H9 (cell line): ENCODE data around the gene NCAM1. TPM values are rescaled to one million over a fixed set of nuclear protein-coding genes. Genes with fewer than 3 reads are reported as not detected.

Experiments used
- DNase-seq: peaks from one replicate; pipeline ENCODE4 v3.0.0-alpha.2; 2017
- H2AFZ ChIP-seq: one replicate; pipeline ENCODE4 v1.6.1; 2013; ENCODE audit warnings: mild to moderate bottlenecking, low read length, control low read depth, moderate library complexity
- H2AK5ac ChIP-seq: 2 replicates; pipeline ENCODE4 v1.6.1; 2013; ENCODE audit warnings: low read length, control low read depth, mixed read lengths; ENCODE audit not compliant: insufficient read length
- H2BK120ac ChIP-seq: one replicate; pipeline ENCODE4 v1.6.1; 2013; ENCODE audit warnings: low read depth, mild to moderate bottlenecking, low read length, control low read depth, inconsistent platforms; ENCODE audit not compliant: poor library complexity, severe bottlenecking
- H2BK12ac ChIP-seq: 2 replicates; pipeline ENCODE4 v1.6.1; 2013; ENCODE audit warnings: low read length, control low read depth, mixed read lengths, low read depth; ENCODE audit not compliant: insufficient read length
- H2BK15ac ChIP-seq: 2 replicates; pipeline ENCODE4 v1.6.1; 2013; ENCODE audit warnings: low read depth, low read length, control low read depth
- H2BK20ac ChIP-seq: one replicate; pipeline ENCODE4 v1.6.1; 2013; ENCODE audit warnings: low read depth, mild to moderate bottlenecking, low read length, control low read depth, inconsistent platforms; ENCODE audit not compliant: poor library complexity, severe bottlenecking
- H2BK5ac ChIP-seq: 2 replicates; pipeline ENCODE4 v1.6.1; 2013; ENCODE audit warnings: low read length, control low read depth, mixed read lengths; ENCODE audit not compliant: insufficient read length
- H3K14ac ChIP-seq: 2 replicates; pipeline ENCODE4 v1.6.1; 2013; ENCODE audit warnings: low read length, control low read depth; ENCODE audit not compliant: insufficient read depth
- H3K18ac ChIP-seq: 2 replicates; pipeline ENCODE4 v1.6.1; 2013; ENCODE audit warnings: low read depth, mild to moderate bottlenecking, mixed read lengths, low read length, control low read depth; ENCODE audit not compliant: insufficient read length
- H3K23ac ChIP-seq: 2 replicates; pipeline ENCODE4 v1.6.1; 2013; ENCODE audit warnings: low read length, control low read depth, mixed read lengths, low read depth; ENCODE audit not compliant: insufficient read length
- H3K23me2 ChIP-seq: 2 replicates; pipeline ENCODE4 v1.6.1; 2013; ENCODE audit warnings: low read depth, mild to moderate bottlenecking, mixed read lengths, low read length, control low read depth; ENCODE audit not compliant: insufficient read length, poor library complexity, severe bottlenecking
- H3K27ac ChIP-seq: 2 replicates; pipeline ENCODE4 v1.5.1; 2013; ENCODE audit warnings: low read length, control low read depth, mixed read lengths, low read depth; ENCODE audit not compliant: insufficient read length
- H3K27me3 ChIP-seq: 2 replicates; pipeline ENCODE4 v1.6.1; 2013; ENCODE audit warnings: low read length, control low read depth, inconsistent platforms; ENCODE audit not compliant: insufficient read depth
- H3K4ac ChIP-seq: 2 replicates; pipeline ENCODE4 v1.6.1; 2013; ENCODE audit warnings: low read depth, mild to moderate bottlenecking, control low read depth, inconsistent platforms, low read length, moderate library complexity
- H3K4me1 ChIP-seq: 2 replicates; pipeline ENCODE4 v1.6.1; 2013; ENCODE audit warnings: low read length, control low read depth, inconsistent platforms; ENCODE audit not compliant: insufficient read depth
- H3K4me2 ChIP-seq: 2 replicates; pipeline ENCODE4 v1.6.1; 2013; ENCODE audit warnings: low read length, control low read depth, mixed read lengths; ENCODE audit not compliant: insufficient read length, insufficient read depth
- H3K56ac ChIP-seq: 2 replicates; pipeline ENCODE4 v1.6.1; 2013; ENCODE audit warnings: low read depth, mild to moderate bottlenecking, mixed read lengths, low read length, control low read depth; ENCODE audit not compliant: insufficient read length
- H3K79me1 ChIP-seq: 2 replicates; pipeline ENCODE4 v1.6.1; 2013; ENCODE audit warnings: low read depth, mild to moderate bottlenecking, moderate library complexity, low read length, control low read depth, inconsistent platforms; ENCODE audit not compliant: insufficient read depth, poor library complexity, severe bottlenecking
- H3K79me2 ChIP-seq: 2 replicates; pipeline ENCODE4 v1.6.1; 2013; ENCODE audit warnings: low read length, control low read depth, inconsistent platforms; ENCODE audit not compliant: insufficient read depth
- H3K9ac ChIP-seq: 2 replicates; pipeline ENCODE4 v1.6.1; 2013; ENCODE audit warnings: low read length, control low read depth, mixed read lengths; ENCODE audit not compliant: insufficient read length; ENCODE audit errors: extremely low read depth
- H3K9me3 ChIP-seq: one replicate; pipeline ENCODE4 v1.6.1; 2013; ENCODE audit warnings: low read depth, low read length, inconsistent platforms; ENCODE audit not compliant: control insufficient read depth
- H3T11ph ChIP-seq: one replicate; pipeline ENCODE4 v1.6.1; 2013; ENCODE audit warnings: mild to moderate bottlenecking, low read length, control low read depth, inconsistent platforms
- H4K20me1 ChIP-seq: one replicate; pipeline ENCODE4 v1.6.1; 2013; ENCODE audit not compliant: control insufficient read depth, insufficient read length, insufficient read depth
- H4K5ac ChIP-seq: 2 replicates; pipeline ENCODE4 v1.6.1; 2013; ENCODE audit warnings: low read depth, mild to moderate bottlenecking, mixed read lengths, low read length, control low read depth; ENCODE audit not compliant: insufficient read length
- H4K8ac ChIP-seq: replicated peaks from 2 replicates; pipeline ENCODE4 v1.6.1; 2013; ENCODE audit warnings: low read length, control low read depth, mixed read lengths, low read depth; ENCODE audit not compliant: insufficient read length
- H4K91ac ChIP-seq: 2 replicates; pipeline ENCODE4 v1.6.1; 2013; ENCODE audit warnings: low read depth, mild to moderate bottlenecking, moderate library complexity, mixed read lengths, low read length, control low read depth; ENCODE audit not compliant: insufficient read length
- H3K27ac Mint-ChIP-seq, 3 experiments: 2 replicates in 2 of 3; 3 replicates in 1 of 3; pipeline ENCODE4 v1.8.0; 2020 to 2021; ENCODE audit warnings: mixed read lengths in 3 of 3, mild to moderate bottlenecking in 1 of 3, moderate library complexity in 1 of 3
- H3K27me3 Mint-ChIP-seq: 2 replicates; pipeline ENCODE4 v1.8.0; 2021; ENCODE audit warnings: low read depth, mild to moderate bottlenecking, moderate library complexity, mixed read lengths
- H3K36me3 Mint-ChIP-seq, 3 experiments: 2 replicates in 2 of 3; 3 replicates in 1 of 3; pipeline ENCODE4 v1.8.0; 2020 to 2021; ENCODE audit warnings: low read depth in 3 of 3, mixed read lengths in 3 of 3; ENCODE audit not compliant: insufficient read depth in 1 of 3
- H3K4me1 Mint-ChIP-seq, 2 experiments: 2 replicates each; pipeline ENCODE4 v1.8.0; 2020; ENCODE audit warnings: mixed read lengths in 2 of 2
- H3K4me3 Mint-ChIP-seq, 2 experiments: 2 replicates in 1 of 2; 3 replicates in 1 of 2; pipeline ENCODE4 v1.8.0; 2020 to 2021; ENCODE audit warnings: mild to moderate bottlenecking in 2 of 2, mixed read lengths in 2 of 2, moderate library complexity in 1 of 2
- H3K9me3 Mint-ChIP-seq, 2 experiments: 2 replicates in 1 of 2; 3 replicates in 1 of 2; pipeline ENCODE4 v1.8.0; 2020; ENCODE audit warnings: mild to moderate bottlenecking in 2 of 2, mixed read lengths in 2 of 2, moderate library complexity in 1 of 2
- CTCF ChIP-seq: fragments of 200-600 bp; sonication (generic); conservative IDR thresholded peaks from 3 replicates; pipeline ENCODE4 v1.8.0; 2021; ENCODE audit warnings: antibody characterized with exemption, mild to moderate bottlenecking
- WGBS: extraction: QIAGEN DNeasy Blood & Tissue Kit; methylation state at CpG from one replicate; pipeline ENCODE4 v1.1.7; 2013; ENCODE audit warnings: missing lambda C conversion rate, low lambda C conversion rate, mixed read lengths; ENCODE audit not compliant: insufficient read length; ENCODE audit errors: extremely low coverage; 5-methylcytosine and 5-hydroxymethylcytosine counted together
- total RNA-seq: library from RNA; stranded (reverse); gene quantifications from 2 replicates; pipeline ENCODE4 v1.2.1, GENCODE V29; 2021

Gene NCAM1
- total RNA-seq, 1 experiment from 2014 or later = 2.5 TPM

- Histone ChIP-seq H4K91ac (no peak overlapping the region), H2BK120ac (no peak overlapping the region), H2AK5ac (no peak overlapping the region), H3K4me2 (no peak overlapping the region), H3K27me3 (no peaks in the 10 kb centered on the region), H3K79me1 (no peaks in the 10 kb centered on the region), H3K9me3 (no peaks in the 10 kb centered on the region), H3K14ac (no peak overlapping the region), H2BK15ac (no peak overlapping the region), H4K8ac (no peak overlapping the region), H4K5ac (no peak overlapping the region), H2BK20ac (no peak overlapping the region), H3K27ac (no peak overlapping the region), H3K23ac (no peak overlapping the region), H3K4me1 (no peaks in the 10 kb centered on the region), H4K20me1 (no peaks in the 10 kb centered on the region), H3K9ac (no peak overlapping the region), H2BK12ac (no peak overlapping the region), H2AFZ (no peak overlapping the region), H2BK5ac (no peak overlapping the region), H3K56ac (no peak overlapping the region), H3T11ph (no peak overlapping the region), H3K23me2 (no peaks in the 10 kb centered on the region), H3K79me2 (no peaks in the 10 kb centered on the region), H3K18ac (no peak overlapping the region), H3K4ac (no peak overlapping the region)
- no peaks in the 10 kb centered on the region for H3K36me3 Mint-ChIP-seq
- no peak overlapping the region for H3K27ac Mint-ChIP-seq
- H3K27me3 Mint-ChIP-seq = no peaks in the 10 kb centered on the region
- no peak for TF ChIP-seq CTCF
- H3K4me3 Mint-ChIP-seq = no peak overlapping the region
- H3K4me1 Mint-ChIP-seq = peaks cover 0 to 3% of the 10 kb centered on the region in 2 experiments; a peak in 1 of 4 replicates
- DNase-seq = no peak
- H3K9me3 Mint-ChIP-seq = no peaks in the 10 kb centered on the region; a peak in 1 of 5 replicates
- WGBS = no CpG with 5 or more reads among the region's 4 CpGs
Measured at GRCh38 chr11:113016905-113017304, 55.7 kb downstream of the NCAM1 start.
